ENCODE measurements around the gene LSAMP. TPM values are rescaled to one million over a fixed set of nuclear protein-coding genes. Genes with fewer than 3 reads are reported as not detected.

LSAMP gene
- total and polyA plus RNA-seq, 2 experiments from 2014 or later, result 2.0 to 2.9 TPM

GRCh38 chr3:115922681-115923347, 522.5 kb downstream of the LSAMP start:
- Mint-ChIP-seq H3K9me3 (peaks cover 7% of the 10 kb centered on the region; the same call in 2 of the 3 replicates), H3K27me3 (ENCODE audit: insufficient read depth, low read depth, poor library complexity) (no peaks in the 10 kb centered on the region), H3K4me3 (no peak overlapping the region), H3K27ac (no peak overlapping the region), H3K4me1 (peaks cover 4% of the 10 kb centered on the region; the same call in 1 of the 3 replicates), H3K36me3 (ENCODE audit: low read depth) (no peaks in the 10 kb centered on the region)
- Histone ChIP-seq H3K27ac (ENCODE audit: low read depth) (no peak overlapping the region), H2AFZ (no peak overlapping the region), H4K20me1 (replicated peaks; ENCODE audit: insufficient read depth) (no peaks in the 10 kb centered on the region), H3K9me2 (ENCODE audit: insufficient read depth) (no peaks in the 10 kb centered on the region), H3K4me2 (no peak overlapping the region), H3K4me1 (ENCODE audit: insufficient read depth) (peaks cover 4% of the 10 kb centered on the region; the same call in 1 of the 2 replicates), H3F3A (replicated peaks; ENCODE audit: low read depth) (no peaks in the 10 kb centered on the region), H3K79me2 (replicated peaks; ENCODE audit: insufficient read depth) (no peaks in the 10 kb centered on the region), H3K27me3 (ENCODE audit: insufficient read depth) (no peaks in the 10 kb centered on the region), H3K36me3 (ENCODE audit: insufficient read depth) (no peaks in the 10 kb centered on the region), H3K4me3 (no peak overlapping the region)
- TF ChIP-seq CREB1 (CRISPR knock-in tag; IDR thresholded peaks at IDR 0.05; ENCODE audit: low read depth) (no peak), CTCF (conservative IDR thresholded peaks at IDR 0.05; ENCODE audit: low read depth in 2 of 2) (peak; percentile 66 to 72)
- peak; percentile 93 for ATAC-seq
- peak; percentile 81 for DNase-seq (ENCODE audit: low spot score)

GRCh38 chr3:115921711-115922110, 523.6 kb downstream of the LSAMP start:
- H3K4me1 Mint-ChIP-seq, result peaks cover 4% of the 10 kb centered on the region; the same call in 1 of the 3 replicates
- H2AFZ ChIP-seq, result no peak overlapping the region
- no peaks in the 10 kb centered on the region for H3K36me3 Mint-ChIP-seq (ENCODE audit: low read depth)
- no peak overlapping the region for H3K27ac ChIP-seq (ENCODE audit: low read depth)
- peaks cover 4% of the 10 kb centered on the region; the same call in 1 of the 2 replicates for H3K4me1 ChIP-seq (ENCODE audit: insufficient read depth)
- ATAC-seq (no peak), DNase-seq (ENCODE audit: low spot score) (no peak)
- H3K79me2 ChIP-seq (replicated peaks; ENCODE audit: insufficient read depth), result no peaks in the 10 kb centered on the region
- no peaks in the 10 kb centered on the region for H4K20me1 ChIP-seq (replicated peaks; ENCODE audit: insufficient read depth)
- no peaks in the 10 kb centered on the region for H3K27me3 ChIP-seq (ENCODE audit: insufficient read depth)
- H3K4me3 Mint-ChIP-seq, result no peak overlapping the region
- H3F3A ChIP-seq (replicated peaks; ENCODE audit: low read depth), result no peaks in the 10 kb centered on the region
- H3K4me2 ChIP-seq, result no peak overlapping the region
- peaks cover 7% of the 10 kb centered on the region; the same call in 2 of the 3 replicates for H3K9me3 Mint-ChIP-seq
- H3K4me3 ChIP-seq, result no peak overlapping the region
- H3K27me3 Mint-ChIP-seq (ENCODE audit: insufficient read depth, low read depth, poor library complexity), result no peaks in the 10 kb centered on the region
- H3K9me2 ChIP-seq (ENCODE audit: insufficient read depth), result no peaks in the 10 kb centered on the region
- no peak overlapping the region for H3K27ac Mint-ChIP-seq
- H3K36me3 ChIP-seq (ENCODE audit: insufficient read depth), result no peaks in the 10 kb centered on the region
- TF ChIP-seq POLR2AphosphoS5 (IDR thresholded peaks at IDR 0.05; ENCODE audit: low read depth) (no peak), EZH2 (IDR thresholded peaks at IDR 0.05; ENCODE audit: low read depth, unreplicated experiment) (no peak), EZH2phosphoT487 (IDR thresholded peaks at IDR 0.05; ENCODE audit: unreplicated experiment) (no peak), ZNF114 (CRISPR knock-in tag; IDR thresholded peaks at IDR 0.05) (no peak), CTCF (conservative IDR thresholded peaks at IDR 0.05; ENCODE audit: low read depth in 2 of 2) (no peak), ZNF462 (CRISPR knock-in tag; IDR thresholded peaks at IDR 0.05) (no peak), ZNF331 (CRISPR knock-in tag; IDR thresholded peaks at IDR 0.05; ENCODE audit: low read depth) (no peak)
